Neuron (in vitro differentiated cells): ENCODE results near the gene ING2.

Experiments
- H2AFZ ChIP-seq: one replicate; pipeline ENCODE4 v1.6.1; 2013; ENCODE audit warnings: low read depth, mild to moderate bottlenecking, inconsistent platforms, low read length, moderate library complexity
- H3K27me3 ChIP-seq: one replicate; pipeline ENCODE4 v1.6.1; 2013; ENCODE audit warnings: low read length; ENCODE audit not compliant: insufficient read depth
- H3K36me3 ChIP-seq: one replicate; pipeline ENCODE4 v1.6.1; 2013; ENCODE audit warnings: low read length; ENCODE audit not compliant: insufficient read depth
- H3K4me1 ChIP-seq: one replicate; pipeline ENCODE4 v1.6.1; 2013; ENCODE audit warnings: low read length; ENCODE audit not compliant: insufficient read depth
- H3K4me3 ChIP-seq: 2 replicates; pipeline ENCODE4 v1.5.1; 2013; ENCODE audit warnings: mild to moderate bottlenecking, low read length, moderate library complexity
- H3K9me3 ChIP-seq: one replicate; pipeline ENCODE4 v1.6.1; 2013; ENCODE audit warnings: low read length

ING2 gene

GRCh38 chr4:183561905-183562304 lies 57.0 kb downstream of the ING2 start:
- Histone ChIP-seq H3K36me3 (no peaks in the 10 kb centered on the region), H2AFZ (no peak overlapping the region), H3K4me3 (no peak overlapping the region), H3K27me3 (peaks cover 5% of the 10 kb centered on the region), H3K4me1 (peaks cover 27% of the 10 kb centered on the region), H3K9me3 (no peaks in the 10 kb centered on the region)
